Ovary (tissue), 9 donors: Measurements from ENCODE around the gene SIM1. TPM values are rescaled to one million over a fixed set of nuclear protein-coding genes. Genes with fewer than 3 reads are reported as not detected.

Experiments
- DNase-seq, 5 donors: peaks; one replicate each; pipeline ENCODE4 v3.0.0-alpha.2; 2019 to 2020
- H3K27ac ChIP-seq, 2 donors: fragments of 200-600 bp; one replicate each; pipeline versions ENCODE4 v1.5.1 to v1.8.0; 2019 to 2022
- H3K27me3 ChIP-seq: fragments of 200-600 bp; one replicate; pipeline ENCODE4 v1.8.0; 2022
- H3K36me3 ChIP-seq: fragments of 200-600 bp; sonication (generic); one replicate; pipeline ENCODE4 v1.5.1; 2019
- H3K4me1 ChIP-seq: one replicate; pipeline ENCODE4 v1.8.1; 2013; ENCODE audit warnings: mild to moderate bottlenecking, moderate library complexity; ENCODE audit not compliant: insufficient read depth
- H3K4me3 ChIP-seq: fragments of 200-600 bp; sonication (generic); one replicate; pipeline ENCODE4 v1.5.1; 2017
- H3K9me3 ChIP-seq, 2 donors: fragments of 200-600 bp in 1 of 2; sonication (generic) in 1 of 2; one replicate each; pipeline versions ENCODE4 v1.5.1 to v1.8.1; 2013 to 2019; ENCODE audit warnings: mild to moderate bottlenecking in 1 of 2, moderate library complexity in 1 of 2
- CTCF ChIP-seq, 3 donors: fragments of 450-650 bp in 2 of 3; fragments of 200-600 bp in 1 of 3; IDR thresholded peaks; one replicate each; pipeline versions ENCODE4 v1.5.1 to v1.8.0; 2016 to 2022; ENCODE audit warnings: antibody characterized with exemption in 3 of 3, mild to moderate bottlenecking in 1 of 3
- EP300 ChIP-seq: sonication (generic); formaldehyde crosslinking; IDR thresholded peaks from one replicate; pipeline ENCODE4 v1.6.1; 2017; ENCODE audit warnings: antibody characterized with exemption
- POLR2A ChIP-seq: fragments of 450-650 bp; IDR thresholded peaks from one replicate; pipeline ENCODE4 v1.6.1; 2017; ENCODE audit warnings: antibody characterized with exemption, mild to moderate bottlenecking, moderate library complexity
- WGBS, 3 donors: extraction: QIAGEN DNeasy Blood & Tissue Kit in 1 of 3; methylation state at CpG; one replicate each; pipeline versions ENCODE4 v1.1.5 to v1.1.7; 2013 to 2017; 5-methylcytosine and 5-hydroxymethylcytosine counted together
- intact Hi-C, 4 donors: fragments of 100-400 bp; cut with DNase I; formaldehyde crosslinking; loops; one replicate each; pipeline versions ENCODE4 v1.11.0 to v1.15.1; 2022 to 2023
- polyA plus RNA-seq, 2 donors: library from polyadenylated mRNA; stranded (reverse); fragments of 200-250 nt in 1 of 2; fragments of 350-450 nt in 1 of 2; fragmentation: Illumina TruSeq in 1 of 2; extraction: RNeasy Lipid Tissue Mini Kit (QIAGEN cat#74804) in 1 of 2; gene quantifications; one replicate each; pipeline ENCODE4 v1.2.3, GENCODE V29; 2013 to 2014
- total RNA-seq, 7 donors: library from RNA; depleted of rRNA in 2 of 7; stranded (reverse); fragments of >200 nt in 2 of 7; fragmentation: NEBNext Ultra II Directional in 3 of 7; extraction: Animal tissue kit (Norgen Biotek cat#: 25700) in 3 of 7; gene quantifications; one replicate each; pipeline versions ENCODE4 v1.1.0 to v1.2.4, GENCODE V29; 2016 to 2023
- donor health status: DM: no; HTN: no; CAD: no; lungs with moderate emphysema.
- donor health status: DM: no; HTN: no; CAD: no.
- donor health status: Bipolar disorder and iron deficiency.
- donor health status: DM: yes; HTN: yes; CAD: no.
- donor health status: DM: no; HTN: no; CAD: no.
- donor health status: DM: yes; HTN: yes; CAD: no.

SIM1 gene
- total and polyA plus RNA-seq, 9 donors: 0.12 TPM; not detected in 8

- intact Hi-C loops: no loop called here
- H3K4me1 ChIP-seq: no peaks in the 10 kb centered on the region
- H3K36me3 ChIP-seq: no peaks in the 10 kb centered on the region
- H3K27me3 ChIP-seq: no peaks in the 10 kb centered on the region
- TF ChIP-seq CTCF (IDR thresholded peaks at IDR 0.05) (no peak), POLR2A (no peak), EP300 (no peak)
- H3K27ac ChIP-seq: no peak overlapping the region
- H3K9me3 ChIP-seq: no peaks in the 10 kb centered on the region
- WGBS, 3 donors: 21 to 30% (median 24%) methylated on average over 3 of the region's 3 CpGs
- DNase-seq: no peak
- H3K4me3 ChIP-seq: no peak overlapping the region
Observed at GRCh38 chr6:100472674-100473073, 8.0 kb upstream of the SIM1 start.

- no peaks in the 10 kb centered on the region for H3K4me1 ChIP-seq
- DNase-seq: no peak
- H3K27me3 ChIP-seq: no peaks in the 10 kb centered on the region
- no peak overlapping the region for H3K4me3 ChIP-seq
- TF ChIP-seq CTCF (IDR thresholded peaks at IDR 0.05) (no peak), POLR2A (no peak), EP300 (no peak)
- H3K36me3 ChIP-seq: no peaks in the 10 kb centered on the region
- intact Hi-C loops: no loop called here
- no peaks in the 10 kb centered on the region for H3K9me3 ChIP-seq
- H3K27ac ChIP-seq: no peak overlapping the region
- 72 to 78% (median 74%) methylated on average over 5 of the region's 5 CpGs for WGBS, 3 donors
Observed at GRCh38 chr6:100470422-100471120, 5.8 kb upstream of the SIM1 start.

GRCh38 chr6:100469101-100469859, 4.6 kb upstream of the SIM1 start:
- H3K4me1 ChIP-seq: no peaks in the 10 kb centered on the region
- intact Hi-C loops: no loop called here
- H3K27me3 ChIP-seq: no peaks in the 10 kb centered on the region
- no peak overlapping the region for H3K27ac ChIP-seq
- H3K9me3 ChIP-seq: no peaks in the 10 kb centered on the region
- H3K36me3 ChIP-seq: no peaks in the 10 kb centered on the region
- 16 to 23% (median 21%) methylated on average over 38 to 44 of the region's 44 CpGs for WGBS, 3 donors
- no peak overlapping the region for H3K4me3 ChIP-seq
- TF ChIP-seq POLR2A (no peak), EP300 (no peak), CTCF (IDR thresholded peaks at IDR 0.05) (no peak)
- no peak for DNase-seq

GRCh38 chr6:100468016-100468622, 3.4 kb upstream of the SIM1 start:
- Histone ChIP-seq H3K36me3 (no peaks in the 10 kb centered on the region), H3K9me3 (no peaks in the 10 kb centered on the region), H3K4me3 (no peak overlapping the region), H3K4me1 (no peaks in the 10 kb centered on the region), H3K27me3 (no peaks in the 10 kb centered on the region), H3K27ac (no peak overlapping the region)
- DNase-seq: no peak
- no peak for TF ChIP-seq EP300
- TF ChIP-seq POLR2A: no peak
- no peak for TF ChIP-seq CTCF (IDR thresholded peaks at IDR 0.05)
- 30 to 35% (median 31%) methylated on average over 6 of the region's 6 CpGs for WGBS, 3 donors
- intact Hi-C loops: no loop called here
